HCT116 (cell line): Measurements from ENCODE around the gene C1GALT1C1L. TPM values are rescaled to one million over a fixed set of nuclear protein-coding genes. Genes with fewer than 3 reads are reported as not detected.

Source experiments
- ATAC-seq: fragments of 200-7000 bp; cut with Tn5 transposase; 2 replicates; pipeline ENCODE4 v1.9.1; 2020; ENCODE audit warnings: mild to moderate bottlenecking, moderate library complexity
- Bru-seq: library from RNA; stranded (reverse); fragments of 400-500 nt; gene quantifications from one replicate; lab custom pipeline; 2021; lab: Mats Ljungman, UMichigan
- BruChase-seq, 2 experiments: library from RNA; stranded (reverse); fragments of 400-500 nt; gene quantifications; one replicate each; lab custom pipeline; 2021; lab: Mats Ljungman, UMichigan
- BruUV-seq: library from RNA; stranded (reverse); fragments of 400-500 nt; replicated peaks from 2 replicates; lab custom pipeline; 2021; lab: Mats Ljungman, UMichigan
- CTCF ChIA-PET: fragments of 300-600 bp; sonication (Branson Sonifier 250); formaldehyde crosslinking; loops from one replicate; lab custom pipeline; 2021; ENCODE audit warnings: antibody characterized with exemption; lab: Charles Lee
- POLR2A ChIA-PET: fragments of 300-600, 350-600 bp; sonication (Branson Sonifier 250); formaldehyde crosslinking; loops from one replicate; lab custom pipeline; 2021; ENCODE audit warnings: antibody characterized with exemption; lab: Charles Lee
- RAD21 ChIA-PET, 2 experiments: fragments of 300-600 bp; sonication (Branson Sonifier 250); formaldehyde crosslinking; loops; one replicate each; lab custom pipeline; 2023; ENCODE audit warnings: low total read pairs in 2 of 2; ENCODE audit not compliant: uncharacterized antibody in 2 of 2, unreplicated experiment in 2 of 2, low non-redundant PET in 1 of 2; lab: Charles Lee
- DNase-seq: peaks from one replicate; pipeline ENCODE4 v3.0.0-alpha.2; 2010; ENCODE audit warnings: low read depth, low spot score
- H2AFZ ChIP-seq: fragments of 200-600 bp; shearing (Covaris generic), sonication (generic); 2 replicates; pipeline ENCODE4 v1.6.1; 2017; ENCODE audit warnings: low read depth, mixed run types, mixed read lengths, antibody characterized with exemption, low read length; ENCODE audit not compliant: poor library complexity, severe bottlenecking
- H3K27ac ChIP-seq: 2 replicates; pipeline ENCODE4 v1.5.1; 2012; ENCODE audit warnings: low read depth, low read length
- H3K27me3 ChIP-seq: fragments of 200-600 bp; sonication (generic); 2 replicates; pipeline ENCODE4 v1.6.1; 2016; ENCODE audit warnings: mixed run types, low read length, mixed read lengths; ENCODE audit not compliant: insufficient read depth
- H3K36me3 ChIP-seq, 2 experiments: fragments of 200-500 bp in 1 of 2; fragments of 200-600 bp in 1 of 2; sonication (Bioruptor generic) in 1 of 2; sonication (generic) in 1 of 2; 2 replicates each; pipeline versions ENCODE4 v1.5.1 to v1.6.1; 2014 to 2016; ENCODE audit warnings: low read length in 2 of 2, inconsistent platforms in 1 of 2, mixed read lengths in 1 of 2, mixed run types in 1 of 2; ENCODE audit not compliant: insufficient read depth in 2 of 2, control insufficient read depth in 1 of 2
- H3K4me1 ChIP-seq, 2 experiments: fragments of 200-600 bp in 1 of 2; sonication (generic) in 1 of 2; 2 replicates each; pipeline versions ENCODE4 v1.5.1 to v1.6.1; 2012 to 2017; ENCODE audit warnings: low read length in 2 of 2, inconsistent platforms in 1 of 2, mild to moderate bottlenecking in 1 of 2, mixed read lengths in 1 of 2, mixed run types in 1 of 2, moderate library complexity in 1 of 2; ENCODE audit not compliant: insufficient read depth in 2 of 2, control insufficient read depth in 1 of 2
- H3K4me2 ChIP-seq: fragments of 200-600 bp; sonication (generic); 2 replicates; pipeline ENCODE4 v1.6.1; 2017; ENCODE audit warnings: mixed run types, low read length, mixed read lengths
- H3K4me3 ChIP-seq, 2 experiments: fragments of 200-600 bp in 1 of 2; sonication (generic) in 1 of 2; replicated peaks in 1 of 2; 2 replicates each; pipeline ENCODE4 v1.5.1; 2011 to 2016; ENCODE audit warnings: low read length in 2 of 2, control low read depth in 1 of 2, low read depth in 1 of 2, mild to moderate bottlenecking in 1 of 2, mixed read lengths in 1 of 2, mixed run types in 1 of 2
- H3K79me2 ChIP-seq: fragments of 200-600 bp; sonication (generic); 2 replicates; pipeline ENCODE4 v1.6.1; 2017; ENCODE audit warnings: mild to moderate bottlenecking, mixed run types, low read length, moderate library complexity, mixed read lengths; ENCODE audit not compliant: insufficient read depth
- H3K9ac ChIP-seq: fragments of 200-600 bp; sonication (generic); 2 replicates; pipeline ENCODE4 v1.6.1; 2016; ENCODE audit warnings: low read length, mixed read lengths
- H3K9me2 ChIP-seq: fragments of 200-600 bp; sonication (generic), shearing (Covaris generic); 2 replicates; pipeline ENCODE4 v1.6.1; 2017; ENCODE audit warnings: mixed run types, mild to moderate bottlenecking, moderate library complexity; ENCODE audit not compliant: insufficient read depth
- H3K9me3 ChIP-seq, 2 experiments: fragments of 200-500 bp in 1 of 2; fragments of 200-600 bp in 1 of 2; sonication (Bioruptor generic) in 1 of 2; sonication (generic) in 1 of 2; 2 replicates each; pipeline ENCODE4 v1.6.1; 2014 to 2017; ENCODE audit warnings: low read length in 2 of 2, mixed read lengths in 2 of 2, inconsistent platforms in 1 of 2, low read depth in 1 of 2, mild to moderate bottlenecking in 1 of 2, mixed run types in 1 of 2, moderate library complexity in 1 of 2; ENCODE audit not compliant: control insufficient read depth in 1 of 2, insufficient read depth in 1 of 2
- H4K20me1 ChIP-seq: fragments of 200-600 bp; sonication (generic), shearing (Covaris generic); 2 replicates; pipeline ENCODE4 v1.6.1; 2017; ENCODE audit warnings: mixed run types, mild to moderate bottlenecking, moderate library complexity; ENCODE audit not compliant: insufficient read depth
- ATF3 ChIP-seq: IDR thresholded peaks from 2 replicates; pipeline ENCODE4 v1.6.1; 2012
- CBX3 ChIP-seq: IDR thresholded peaks from 2 replicates; pipeline ENCODE4 v1.6.1; 2012; ENCODE audit warnings: low read depth
- CEBPB ChIP-seq: IDR thresholded peaks from 2 replicates; pipeline ENCODE4 v1.6.1; 2012; ENCODE audit warnings: low read depth
- CTCF ChIP-seq, 3 experiments: fragments of 200-600 bp in 1 of 3; sonication (generic) in 1 of 3; IDR thresholded peaks in 2 of 3; conservative IDR thresholded peaks in 1 of 3; 2 replicates each; pipeline ENCODE4 v1.5.1; 2012 to 2017; ENCODE audit warnings: low read depth in 2 of 3, low read length in 2 of 3, antibody characterized with exemption in 1 of 3, borderline replicate concordance in 1 of 3, control low read depth in 1 of 3, mild to moderate bottlenecking in 1 of 3, mixed read lengths in 1 of 3, mixed run types in 1 of 3, moderate library complexity in 1 of 3; ENCODE audit not compliant: insufficient read depth in 1 of 3
- EGR1 ChIP-seq: IDR thresholded peaks from 2 replicates; pipeline ENCODE4 v1.6.1; 2012; ENCODE audit warnings: low read depth
- ELF1 ChIP-seq: IDR thresholded peaks from 2 replicates; pipeline ENCODE4 v1.6.1; 2012; ENCODE audit warnings: low read depth, borderline replicate concordance
- EZH2 ChIP-seq: fragments of 200-600 bp; sonication (generic); IDR thresholded peaks from 2 replicates; pipeline ENCODE4 v1.6.1; 2017; ENCODE audit warnings: antibody characterized with exemption, mixed run types
- EZH2phosphoT487 ChIP-seq: fragments of 200-600 bp; IDR thresholded peaks from 2 replicates; pipeline ENCODE4 v1.6.1; 2018; ENCODE audit warnings: antibody characterized with exemption, borderline replicate concordance
- FOSL1 ChIP-seq: IDR thresholded peaks from 2 replicates; pipeline ENCODE4 v1.6.1; 2012; ENCODE audit warnings: low read depth
- JUND ChIP-seq: IDR thresholded peaks from 2 replicates; pipeline ENCODE4 v1.6.1; 2012
- POLR2A ChIP-seq: IDR thresholded peaks from 2 replicates; pipeline ENCODE4 v1.7.0; 2011; ENCODE audit warnings: borderline replicate concordance; ENCODE audit not compliant: insufficient read depth, insufficient read length; ENCODE audit errors: extremely low read depth
- POLR2AphosphoS5 ChIP-seq: IDR thresholded peaks from 2 replicates; pipeline ENCODE4 v1.6.1; 2011; ENCODE audit warnings: mild to moderate bottlenecking, low read depth, low read length, moderate library complexity
- RAD21 ChIP-seq: IDR thresholded peaks from 2 replicates; pipeline ENCODE4 v1.6.1; 2012; ENCODE audit warnings: low read depth, mild to moderate bottlenecking
- REST ChIP-seq: IDR thresholded peaks from 2 replicates; pipeline ENCODE4 v1.6.1; 2012; ENCODE audit warnings: low read depth
- SIN3A ChIP-seq: IDR thresholded peaks from 2 replicates; pipeline ENCODE4 v1.6.1; 2012; ENCODE audit warnings: low read depth
- SP1 ChIP-seq: IDR thresholded peaks from 2 replicates; pipeline ENCODE4 v1.6.1; 2012; ENCODE audit warnings: low read depth
- SRF ChIP-seq: IDR thresholded peaks from 2 replicates; pipeline ENCODE4 v1.6.1; 2012; ENCODE audit warnings: low read depth
- ZBTB33 ChIP-seq: IDR thresholded peaks from 2 replicates; pipeline ENCODE4 v1.6.1; 2011; ENCODE audit warnings: mild to moderate bottlenecking, low read length, moderate library complexity; ENCODE audit not compliant: insufficient replicate concordance; ENCODE audit errors: extremely low read depth
- ZFX ChIP-seq: fragments of 450-650 bp; IDR thresholded peaks from 2 replicates; pipeline ENCODE4 v1.6.1; 2017
- intact Hi-C: fragments of 100-400 bp; cut with micrococcal nuclease; formaldehyde crosslinking; loops from 2 replicates; pipeline ENCODE4 v1.10.0; 2022
- long read RNA-seq: library from polyadenylated mRNA; unstranded; transcript quantifications from one replicate; pipeline ENCODE4 v2.0.0, GENCODE V29; 2021; ENCODE audit not compliant: unreplicated experiment
- polyA plus RNA-seq: library from polyadenylated mRNA; unstranded; fragments of >200 nt; gene quantifications from 2 replicates; pipeline ENCODE4 v1.2.1, GENCODE V29; 2012; ENCODE audit warnings: missing spikeins
- total RNA-seq: library from RNA; stranded (reverse); gene quantifications from one replicate; pipeline ENCODE4 v1.2.1, GENCODE V29; 2021; ENCODE audit not compliant: unreplicated experiment

The C1GALT1C1L gene
- 0.20 TPM for total RNA-seq
- 0.21 and 0.36 TPM in 2 replicates for polyA plus RNA-seq
- Bru-seq, nascent RNA: percentile 36 among the genes with signal in this experiment
- not detected for BruChase-seq, experiment 1, labeled RNA remaining after a 6-hour chase
- percentile 46 among the genes with signal in this experiment for BruChase-seq, experiment 2, labeled RNA remaining after a 2-hour chase
- long read RNA-seq: 0 reads

- no peaks in the 10 kb centered on the region for H3K79me2 ChIP-seq
- H3K9me2 ChIP-seq: no peaks in the 10 kb centered on the region
- BruUV-seq: no TSS peak
- H3K4me3 ChIP-seq: peak within 1 kb of the TSS; percentile 39 to 49
- H2AFZ ChIP-seq: peak within 1 kb of the TSS; percentile 2
- intact Hi-C loops: no loop called here
- H3K4me1 ChIP-seq: peaks cover 0 to 2% of the 10 kb centered on the region in 2 experiments; a peak in 1 of 4 replicates
- H3K36me3 ChIP-seq: no peaks in the 10 kb centered on the region
- ChIA-PET RAD21 (no interaction called here), POLR2A (no interaction called here), CTCF (no interaction called here)
- H3K9me3 ChIP-seq: no peaks in the 10 kb centered on the region
- ATAC-seq (peak; percentile 84), DNase-seq (no peak)
- no peaks in the 10 kb centered on the region for H3K27me3 ChIP-seq
- H4K20me1 ChIP-seq: no peaks in the 10 kb centered on the region
- no peak for TF ChIP-seq RAD21
- TF ChIP-seq EGR1: no peak
- no peak for TF ChIP-seq CEBPB
- TF ChIP-seq CTCF (IDR thresholded peaks at IDR 0.05 in 2 of 3, conservative IDR thresholded peaks at IDR 0.05 in 1 of 3; ENCODE audit: borderline replicate concordance in 1 of 3, insufficient read depth in 1 of 3, low read depth in 2 of 3, low read length in 2 of 3): no peak
- TF ChIP-seq ATF3: no peak
- TF ChIP-seq SIN3A: no peak
- no peak for TF ChIP-seq SRF
- TF ChIP-seq FOSL1: no peak
- no peak for TF ChIP-seq EZH2
- TF ChIP-seq POLR2AphosphoS5: no peak
- no peak for TF ChIP-seq ZBTB33
- TF ChIP-seq ELF1: no peak
- no peak for TF ChIP-seq REST
- TF ChIP-seq EZH2phosphoT487: no peak
- TF ChIP-seq JUND: no peak
- no peak for TF ChIP-seq POLR2A
- TF ChIP-seq CBX3: no peak
- no peak for TF ChIP-seq ZFX
- TF ChIP-seq SP1: no peak
- peak within 1 kb of the TSS; percentile 59 for H3K4me2 ChIP-seq
- H3K9ac ChIP-seq: 0 out of 2 replicates have a peak within 1 kb of the TSS, but pooled peaks have one; percentile 11
- no peak within 1 kb of the TSS for H3K27ac ChIP-seq
Observed at GRCh38 chr2:43676322-43677050, at the start of gene C1GALT1C1L. Gene C1GALT1C1L, minus strand, starts transcription at chr2:43676429. Its CDS starts 107 bp downstream, at chr2:43676322.
